ENCODE results near the gene CACNB1. TPM values are rescaled to one million over a fixed set of nuclear protein-coding genes. Genes with fewer than 3 reads are reported as not detected.
"Not testable (repeated sequence)": the region's sequence is repeated elsewhere in the genome, so short reads cannot be mapped to it uniquely, and the experiment has no call there.

CACNB1 gene
- total RNA-seq, 3 donors from 2014 or later (not counting 1 experiment from before 2014, with no cell fraction given), result 23.7 to 28.5 (median 28.1) TPM

DNA sequence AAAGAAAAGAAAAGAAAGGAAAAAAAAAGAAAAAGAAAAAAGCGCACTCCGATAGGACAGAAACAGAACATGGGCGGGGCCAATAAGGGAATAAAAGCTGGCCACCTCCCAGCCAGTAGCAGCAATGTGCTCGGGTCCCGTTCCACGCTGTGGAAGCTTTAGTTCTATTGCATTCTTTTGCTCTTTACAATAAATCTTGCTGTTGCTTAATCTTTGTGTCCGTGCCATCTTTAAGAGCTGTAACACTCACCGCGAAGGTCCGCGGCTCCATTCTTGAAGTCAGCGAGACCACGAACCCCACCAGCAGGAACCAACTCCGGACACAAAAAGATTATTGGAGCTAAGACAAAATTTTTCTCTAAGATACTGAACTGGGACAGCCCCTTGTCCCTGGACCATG is 28.4 kb downstream of the CACNB1 start:
- 65% methylated on average over 14 of the region's 14 CpGs for WGBS (ENCODE audit: insufficient coverage)
- H3K4me1 ChIP-seq (ENCODE audit: control insufficient read depth, insufficient read depth, low read length), result peaks cover 41% of the 10 kb centered on the region
- H3K27ac Mint-ChIP-seq, result no peak overlapping the region
- intact Hi-C loops (cut with micrococcal nuclease), result loop anchor here (5.0 kb wide), 1 partner anchor 63 kb away; no protein-coding TSS in a partner anchor
- no peaks in the 10 kb centered on the region for H3K27me3 Mint-ChIP-seq (ENCODE audit: low read depth in 2 of 2)
- H3K36me3 ChIP-seq (ENCODE audit: control insufficient read depth, insufficient read depth, low read length), result no peaks in the 10 kb centered on the region
- ATAC-seq (no peak), DNase-seq (no peak)
- no peak overlapping the region for H3K27ac ChIP-seq (ENCODE audit: low read length)
- H3K9me3 ChIP-seq (ENCODE audit: control insufficient read depth, insufficient read depth, low read length), result no peaks in the 10 kb centered on the region
- H3K36me3 Mint-ChIP-seq, result no peaks in the 10 kb centered on the region
- no peak overlapping the region for H3K4me3 ChIP-seq (ENCODE audit: low read length)
- no peaks in the 10 kb centered on the region for H3K27me3 ChIP-seq (ENCODE audit: control insufficient read depth, insufficient read depth, low read length)
- TF ChIP-seq CTCF (IDR thresholded peaks at IDR 0.05), result no peak
- H3K4me3 Mint-ChIP-seq, result peak overlapping the region; percentile 21
- no peaks in the 10 kb centered on the region for H3K9me3 Mint-ChIP-seq
- H3K4me1 Mint-ChIP-seq, result peaks cover 28 to 39% of the 10 kb centered on the region in 2 donors

DNA sequence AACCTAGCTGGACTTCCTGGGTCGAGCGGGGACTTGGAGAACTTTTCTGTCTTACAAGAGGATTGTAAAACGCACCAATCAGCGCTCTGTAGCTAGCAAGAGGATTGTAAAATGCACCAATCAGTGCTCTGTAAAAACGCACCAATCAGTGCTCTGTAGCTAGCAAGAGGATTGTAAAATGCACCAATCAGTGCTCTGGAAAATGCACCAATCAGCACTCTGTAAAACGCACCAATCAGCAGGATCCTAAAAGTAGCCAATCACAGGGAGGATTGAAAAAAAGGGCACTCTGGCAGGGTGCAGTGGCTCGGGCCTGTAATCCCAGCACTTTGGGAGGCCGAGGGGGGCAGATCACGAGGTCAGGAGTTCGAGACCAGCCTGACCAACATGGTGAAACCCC is 29.0 kb downstream of the CACNB1 start:
- not testable (repeated sequence) for H3K9me3 Mint-ChIP-seq; H3K9me3 ChIP-seq (ENCODE audit: control insufficient read depth, insufficient read depth, low read length); H3K27ac ChIP-seq (ENCODE audit: low read length); H3K4me3 Mint-ChIP-seq; H3K27ac Mint-ChIP-seq; H3K4me3 ChIP-seq (ENCODE audit: low read length); ATAC-seq; H3K36me3 ChIP-seq (ENCODE audit: control insufficient read depth, insufficient read depth, low read length); H3K27me3 Mint-ChIP-seq (ENCODE audit: low read depth in 2 of 2); H3K27me3 ChIP-seq (ENCODE audit: control insufficient read depth, insufficient read depth, low read length); DNase-seq; H3K36me3 Mint-ChIP-seq
- intact Hi-C loops (cut with micrococcal nuclease), result loop anchor here (5.0 kb wide), 1 partner anchor 64 kb away; no protein-coding TSS in a partner anchor
- peaks cover 41% of the 10 kb centered on the region for H3K4me1 ChIP-seq (ENCODE audit: control insufficient read depth, insufficient read depth, low read length)
- H3K4me1 Mint-ChIP-seq, result peaks cover 31 to 39% of the 10 kb centered on the region in 2 donors
- WGBS (ENCODE audit: insufficient coverage), result 98% methylated on average over 10 of the region's 10 CpGs

DNA sequence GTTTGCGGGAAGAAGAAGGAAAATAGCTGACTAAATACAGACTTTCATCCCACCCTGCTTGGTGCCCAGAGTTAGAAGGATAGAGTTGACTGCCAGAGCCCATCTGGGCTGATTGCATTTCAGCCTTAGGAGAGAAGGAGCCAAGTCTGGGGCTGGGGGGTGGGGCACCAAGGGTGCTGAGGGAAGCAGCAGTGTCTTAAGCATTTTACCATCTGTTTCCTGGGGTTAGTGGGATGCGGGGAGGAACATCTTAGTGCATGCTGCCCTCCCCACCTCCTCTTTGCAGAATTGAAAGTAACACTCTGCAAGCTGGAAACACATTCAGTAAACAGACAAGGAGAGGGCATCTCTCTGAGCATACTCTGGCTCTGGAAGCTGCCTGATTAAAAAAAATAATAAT is 30.0 kb downstream of the CACNB1 start:
- no peak overlapping the region for H3K4me3 ChIP-seq (ENCODE audit: low read length)
- Mint-ChIP-seq H3K9me3 (no peaks in the 10 kb centered on the region), H3K36me3 (no peaks in the 10 kb centered on the region), H3K27ac (peak overlapping the region; percentile 18 to 32), H3K4me3 (peak overlapping the region; percentile 92), H3K4me1 (peaks cover 31 to 39% of the 10 kb centered on the region in 2 donors), H3K27me3 (ENCODE audit: low read depth in 2 of 2) (no peaks in the 10 kb centered on the region)
- no peaks in the 10 kb centered on the region for H3K9me3 ChIP-seq (ENCODE audit: control insufficient read depth, insufficient read depth, low read length)
- peak in 1 of 2 donors; percentile 47 for DNase-seq
- no peak for TF ChIP-seq CTCF (IDR thresholded peaks at IDR 0.05)
- no peak overlapping the region for H3K27ac ChIP-seq (ENCODE audit: low read length)
- H3K4me1 ChIP-seq (ENCODE audit: control insufficient read depth, insufficient read depth, low read length), result peaks cover 41% of the 10 kb centered on the region
- no peaks in the 10 kb centered on the region for H3K27me3 ChIP-seq (ENCODE audit: control insufficient read depth, insufficient read depth, low read length)
- ATAC-seq, result peak; percentile 39 to 55 (median 49)
- H3K36me3 ChIP-seq (ENCODE audit: control insufficient read depth, insufficient read depth, low read length), result no peaks in the 10 kb centered on the region
- intact Hi-C loops (cut with micrococcal nuclease), result loop anchor here (5.0 kb wide), 1 partner anchor 65 kb away; no protein-coding TSS in a partner anchor
- 0% methylated on average over 2 of the region's 2 CpGs for WGBS (ENCODE audit: insufficient coverage)

DNA sequence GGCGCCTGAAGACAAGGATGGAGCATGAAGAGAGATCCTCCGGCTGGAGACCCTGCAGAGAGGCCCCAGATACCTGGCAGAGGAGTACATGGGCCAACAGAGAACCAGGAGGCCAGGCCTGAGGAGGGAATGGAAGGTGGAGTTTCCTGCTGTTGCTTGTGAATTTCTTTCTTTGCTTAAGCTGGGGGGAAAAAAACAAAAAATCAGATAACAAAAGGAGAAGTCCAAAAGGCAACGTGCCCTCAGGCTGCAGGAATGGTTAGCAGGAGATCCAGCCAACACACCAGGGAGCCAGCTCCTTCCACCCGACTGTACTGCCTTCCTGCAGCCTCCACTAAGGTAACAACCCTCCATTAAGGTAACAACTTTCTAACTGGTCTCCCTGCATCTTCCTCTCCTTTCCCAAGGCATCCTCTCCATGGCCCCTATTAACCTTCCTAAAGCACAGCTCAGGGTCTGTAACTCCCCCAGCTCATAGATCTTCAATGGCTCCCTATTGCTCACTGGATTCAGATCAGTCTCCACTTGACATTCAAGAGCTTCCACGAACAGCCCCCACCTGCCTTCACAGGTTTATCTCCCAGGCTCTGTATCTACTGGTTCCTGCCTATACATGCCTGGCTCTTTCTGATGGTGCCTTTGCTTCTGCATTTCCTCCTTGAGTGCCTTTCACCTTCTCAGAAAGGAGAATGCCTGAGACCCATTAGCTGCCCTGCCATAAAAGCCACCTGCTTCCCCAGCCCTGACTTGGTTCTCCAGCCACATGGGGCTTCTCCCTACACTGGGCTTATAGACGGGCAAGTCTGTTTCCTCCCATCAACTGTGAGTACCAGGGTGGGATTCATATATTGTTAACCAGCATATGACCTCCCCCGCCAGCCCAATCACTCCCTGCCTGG is 30.8 kb downstream of the CACNB1 start:
- H3K27ac Mint-ChIP-seq, result peak overlapping the region in 1 of 2 donors; percentile 32
- no peak for TF ChIP-seq CTCF (IDR thresholded peaks at IDR 0.05)

More for the DNA sequence above, 30.8 kb downstream of the CACNB1 start:
- no peaks in the 10 kb centered on the region for H3K9me3 Mint-ChIP-seq
- intact Hi-C loops (cut with micrococcal nuclease), result loop anchor here (5.0 kb wide), 1 partner anchor 66 kb away; no protein-coding TSS in a partner anchor
- WGBS (ENCODE audit: insufficient coverage), result 73% methylated on average over 5 of the region's 7 CpGs
- no peak for DNase-seq
- no peaks in the 10 kb centered on the region for H3K27me3 Mint-ChIP-seq (ENCODE audit: low read depth in 2 of 2)
- H3K4me3 Mint-ChIP-seq, result peak overlapping the region; percentile 92
- Histone ChIP-seq H3K4me1 (ENCODE audit: control insufficient read depth, insufficient read depth, low read length) (peaks cover 41% of the 10 kb centered on the region), H3K27ac (ENCODE audit: low read length) (no peak overlapping the region), H3K27me3 (ENCODE audit: control insufficient read depth, insufficient read depth, low read length) (no peaks in the 10 kb centered on the region), H3K4me3 (ENCODE audit: low read length) (no peak overlapping the region), H3K36me3 (ENCODE audit: control insufficient read depth, insufficient read depth, low read length) (no peaks in the 10 kb centered on the region), H3K9me3 (ENCODE audit: control insufficient read depth, insufficient read depth, low read length) (no peaks in the 10 kb centered on the region)
- ATAC-seq, result no peak
- H3K4me1 Mint-ChIP-seq, result peaks cover 31 to 33% of the 10 kb centered on the region in 2 donors
- no peaks in the 10 kb centered on the region for H3K36me3 Mint-ChIP-seq
